IMR-90 (cell line): ENCODE results near the gene HCN3. TPM values are rescaled to one million over a fixed set of nuclear protein-coding genes. Genes with fewer than 3 reads are reported as not detected.

Experiments used
- ATAC-seq: fragments of 200-7000 bp; cut with Tn5 transposase; 2 replicates; pipeline ENCODE4 v1.9.1; 2020; ENCODE audit warnings: low read depth, mild to moderate bottlenecking, moderate library complexity
- BruUV-seq: library from RNA; stranded (reverse); fragments of 400-500 nt; replicated peaks from 2 replicates; lab custom pipeline; 2021; lab: Mats Ljungman, UMichigan
- CTCF ChIA-PET: fragments of 300-600 bp; formaldehyde crosslinking; extraction: SDS; loops from one replicate; lab custom pipeline; 2021; ENCODE audit warnings: antibody characterized with exemption; lab: Yijun Ruan, JAX
- POLR2A ChIA-PET: fragments of 300-600 bp; sonication (Branson Sonifier 250); formaldehyde crosslinking; loops from one replicate; lab custom pipeline; 2022; ENCODE audit warnings: antibody characterized with exemption; ENCODE audit not compliant: unreplicated experiment; lab: Charles Lee
- DNase-seq: peaks from one replicate; pipeline ENCODE4 v3.0.0; 2013
- H2AFZ ChIP-seq: replicated peaks from 2 replicates; pipeline ENCODE3; 2013; ENCODE audit warnings: low read length, mild to moderate bottlenecking; ENCODE audit not compliant: poor library complexity
- H2AK5ac ChIP-seq: 2 replicates; pipeline ENCODE4 v1.6.1; 2013; ENCODE audit warnings: low read depth, low read length, inconsistent platforms
- H2AK9ac ChIP-seq: replicated peaks from 2 replicates; pipeline ENCODE3; 2013; ENCODE audit warnings: mild to moderate bottlenecking, low read depth, low read length, moderate library complexity; ENCODE audit not compliant: poor library complexity
- H2BK120ac ChIP-seq: 2 replicates; pipeline ENCODE4 v1.6.1; 2013; ENCODE audit warnings: low read depth, low read length, inconsistent platforms
- H2BK15ac ChIP-seq: 3 replicates; pipeline ENCODE4 v1.6.1; 2013; ENCODE audit warnings: low read depth, low read length, inconsistent platforms
- H2BK20ac ChIP-seq: 2 replicates; pipeline ENCODE4 v1.6.1; 2013; ENCODE audit warnings: low read depth, mild to moderate bottlenecking, inconsistent platforms, low read length, moderate library complexity
- H2BK5ac ChIP-seq: 2 replicates; pipeline ENCODE4 v1.6.1; 2013; ENCODE audit warnings: mild to moderate bottlenecking, low read depth, low read length, inconsistent platforms; ENCODE audit not compliant: poor library complexity, severe bottlenecking
- H3K14ac ChIP-seq: replicated peaks from 2 replicates; pipeline ENCODE4 v1.6.1; 2013; ENCODE audit warnings: low read depth, low read length, inconsistent platforms
- H3K18ac ChIP-seq: 2 replicates; pipeline ENCODE4 v1.6.1; 2013; ENCODE audit warnings: low read depth, low read length, control low read depth
- H3K23ac ChIP-seq: 2 replicates; pipeline ENCODE4 v1.6.1; 2013; ENCODE audit warnings: low read depth, low read length, inconsistent platforms
- H3K27ac ChIP-seq: 2 replicates; pipeline ENCODE4 v1.5.1; 2013; ENCODE audit warnings: mild to moderate bottlenecking, control low read depth, low read length; ENCODE audit not compliant: insufficient read depth
- H3K27me3 ChIP-seq: 2 replicates; pipeline ENCODE4 v1.6.1; 2013; ENCODE audit warnings: low read length; ENCODE audit not compliant: control insufficient read depth, insufficient read depth
- H3K36me3 ChIP-seq: 2 replicates; pipeline ENCODE4 v1.6.1; 2013; ENCODE audit warnings: low read length, mixed read lengths; ENCODE audit not compliant: control insufficient read depth, insufficient read depth
- H3K4ac ChIP-seq: 2 replicates; pipeline ENCODE4 v1.6.1; 2013; ENCODE audit warnings: low read depth, low read length, inconsistent platforms
- H3K4me1 ChIP-seq: 2 replicates; pipeline ENCODE4 v1.6.1; 2013; ENCODE audit warnings: low read length, mixed read lengths; ENCODE audit not compliant: control insufficient read depth, insufficient read depth
- H3K4me2 ChIP-seq: 2 replicates; pipeline ENCODE4 v1.6.1; 2013; ENCODE audit warnings: low read depth, mild to moderate bottlenecking, control low read depth, low read length, moderate library complexity
- H3K4me3 ChIP-seq: 2 replicates; pipeline ENCODE4 v1.5.1; 2013; ENCODE audit warnings: low read depth, mild to moderate bottlenecking, control low read depth, low read length, moderate library complexity; ENCODE audit not compliant: insufficient read depth
- H3K56ac ChIP-seq: 2 replicates; pipeline ENCODE4 v1.6.1; 2013; ENCODE audit warnings: low read length, inconsistent platforms; ENCODE audit not compliant: insufficient read depth; ENCODE audit errors: extremely low read depth
- H3K79me1 ChIP-seq, 2 experiments: 2 replicates each; pipeline ENCODE4 v1.6.1; 2013; ENCODE audit warnings: low read length in 2 of 2, inconsistent platforms in 1 of 2, low read depth in 1 of 2
- H3K9ac ChIP-seq: 2 replicates; pipeline ENCODE4 v1.6.1; 2013; ENCODE audit warnings: low read depth, low read length, control low read depth
- H3K9me1 ChIP-seq: 2 replicates; pipeline ENCODE4 v1.6.1; 2013; ENCODE audit warnings: low read length, inconsistent platforms; ENCODE audit not compliant: insufficient read depth
- H3K9me3 ChIP-seq: 2 replicates; pipeline ENCODE4 v1.6.1; 2013; ENCODE audit warnings: low read length; ENCODE audit not compliant: control insufficient read depth, insufficient read depth
- H4K20me1 ChIP-seq: 2 replicates; pipeline ENCODE4 v1.6.1; 2013; ENCODE audit warnings: low read length, inconsistent platforms; ENCODE audit not compliant: insufficient read depth
- H4K5ac ChIP-seq: 2 replicates; pipeline ENCODE4 v1.6.1; 2013; ENCODE audit warnings: mild to moderate bottlenecking, low read depth, low read length, control low read depth
- H4K8ac ChIP-seq, 2 experiments: 2 replicates each; pipeline ENCODE4 v1.6.1; 2013; ENCODE audit warnings: low read depth in 2 of 2, low read length in 2 of 2, control low read depth in 1 of 2, inconsistent platforms in 1 of 2
- H4K91ac ChIP-seq: 2 replicates; pipeline ENCODE4 v1.6.1; 2013; ENCODE audit warnings: low read depth, low read length, inconsistent platforms; ENCODE audit not compliant: insufficient read depth
- BHLHE40 ChIP-seq: fragments of 150-350 bp; IDR thresholded peaks from 2 replicates; pipeline ENCODE4 v1.6.1; 2016; ENCODE audit warnings: mild to moderate bottlenecking, low read depth, low read length
- CHD1 ChIP-seq: IDR thresholded peaks from 2 replicates; pipeline ENCODE4 v1.6.1; 2012; ENCODE audit warnings: low read depth, low read length, improper control_type of control experiment
- ELK1 ChIP-seq: fragments of 150-350 bp; IDR thresholded peaks from 2 replicates; pipeline ENCODE4 v1.6.1; 2016; ENCODE audit warnings: low read depth, mild to moderate bottlenecking, low read length, moderate library complexity, borderline replicate concordance
- MXI1 ChIP-seq: IDR thresholded peaks from 2 replicates; pipeline ENCODE4 v1.6.1; 2012; ENCODE audit warnings: low read depth, mild to moderate bottlenecking, low read length, moderate library complexity, borderline replicate concordance
- RCOR1 ChIP-seq: IDR thresholded peaks from 2 replicates; pipeline ENCODE4 v1.6.1; 2012; ENCODE audit warnings: mild to moderate bottlenecking, low read length, improper control_type of control experiment; ENCODE audit not compliant: insufficient replicate concordance
- WGBS, 2 experiments: methylation state at CpG; one replicate each; pipeline versions ENCODE4 v1.1.5 to v1.1.7; 2013; ENCODE audit warnings: missing lambda C conversion rate in 2 of 2; ENCODE audit not compliant: insufficient read length in 1 of 2; ENCODE audit errors: extremely low coverage in 2 of 2; 5-methylcytosine and 5-hydroxymethylcytosine counted together
- dilution Hi-C: fragments of 300-500 bp; cut with HindIII; formaldehyde crosslinking; loops from one replicate; pipeline ENCODE4 v1.14.3; 2018; ENCODE audit warnings: low sequenced_read_pairs; ENCODE audit not compliant: unreplicated experiment
- in situ Hi-C: fragments of 300-500 bp; cut with MboI; formaldehyde crosslinking; loops from 3 replicates; pipeline ENCODE4 v1.14.3; 2019; ENCODE audit warnings: low sequenced_read_pairs, inconsistent platforms, mixed read lengths
- intact Hi-C: fragments of 100-400 bp; cut with micrococcal nuclease; formaldehyde crosslinking; loops from 2 replicates; pipeline ENCODE4 v1.10.0; 2022
- polyA plus RNA-seq, 3 experiments: library from polyadenylated mRNA; depleted of rRNA; stranded (reverse); fragments of >200 nt; gene quantifications; 2 replicates each; pipeline ENCODE4 v1.2.3, GENCODE V29; 2012; ENCODE audit warnings: low replicate concordance in 1 of 3
- total RNA-seq: library from RNA; depleted of rRNA; stranded (reverse); fragments of >200 nt; gene quantifications from 2 replicates; pipeline ENCODE4 v1.2.3, GENCODE V29; 2012

The HCN3 gene
- total and polyA plus RNA-seq, 2 of the 4 experiments (the other 2 are of a cell fraction) = 0.36 to 2.7 TPM

GRCh38 chr1:155300024-155300423 is 22.8 kb downstream of the HCN3 start:
- Histone ChIP-seq H3K9me3 (no peaks in the 10 kb centered on the region), H2AK5ac (no peak overlapping the region), H3K18ac (no peak overlapping the region), H3K4me1 (no peaks in the 10 kb centered on the region), H3K4ac (no peak overlapping the region), H3K14ac (no peak overlapping the region), H3K9me1 (no peaks in the 10 kb centered on the region), H3K56ac (no peak overlapping the region), H2BK15ac (no peak overlapping the region), H3K23ac (no peak overlapping the region), H3K9ac (no peak overlapping the region), H3K27me3 (peaks cover 33% of the 10 kb centered on the region), H3K4me2 (no peak overlapping the region), H4K91ac (no peak overlapping the region), H4K5ac (no peak overlapping the region), H2BK5ac (no peak overlapping the region), H4K20me1 (no peaks in the 10 kb centered on the region), H3K36me3 (no peaks in the 10 kb centered on the region), H3K4me3 (no peak overlapping the region), H3K27ac (no peak overlapping the region), H4K8ac (no peak overlapping the region), H2AK9ac (no peak overlapping the region), H2BK120ac (no peak overlapping the region), H2AFZ (peak overlapping the region; percentile 33), H2BK20ac (no peak overlapping the region), H3K79me1 (no peaks in the 10 kb centered on the region)
- DNase-seq = no peak
- in situ Hi-C loops (no loop called here), dilution Hi-C loops (no loop called here), intact Hi-C loops (no loop called here)
- no CpG with 5 or more reads among the region's 8 CpGs for WGBS, 2 experiments
- no peak for ATAC-seq
- no TSS peak for BruUV-seq
- ChIA-PET CTCF (no interaction called here), POLR2A (interaction anchor here (0.7 kb wide), 1 partner anchor 21 kb away, joined by 12 read pairs; the partner anchor contains the start of gene RUSC1)
- no peak for TF ChIP-seq CHD1
- no peak for TF ChIP-seq MXI1
- TF ChIP-seq ELK1 = no peak
- TF ChIP-seq BHLHE40 = no peak
- TF ChIP-seq RCOR1 = no peak
